Ishikawa (cell line): Measurements from ENCODE around the gene GJD3.

Experiments used
- MAX ChIP-seq: IDR thresholded peaks from 2 replicates; pipeline ENCODE4 v1.6.1; 2012
- RAD21 ChIP-seq: IDR thresholded peaks from 2 replicates; pipeline ENCODE4 v1.6.1; 2012; ENCODE audit warnings: low read depth
- REST ChIP-seq: IDR thresholded peaks from 2 replicates; pipeline ENCODE4 v1.6.1; 2012; ENCODE audit warnings: low read depth, mild to moderate bottlenecking
- TAF1 ChIP-seq: IDR thresholded peaks from 2 replicates; pipeline ENCODE4 v1.6.1; 2012; ENCODE audit warnings: low read depth, mild to moderate bottlenecking
- USF1 ChIP-seq: IDR thresholded peaks from 2 replicates; pipeline ENCODE4 v1.6.1; 2012
- ZBTB7A ChIP-seq: IDR thresholded peaks from 2 replicates; pipeline ENCODE4 v1.6.1; 2012; ENCODE audit warnings: low read depth

- TF ChIP-seq ZBTB7A: no peak
- TF ChIP-seq REST: no peak
- no peak for TF ChIP-seq TAF1
- TF ChIP-seq USF1: peak; percentile 96
- TF ChIP-seq MAX: no peak
- TF ChIP-seq RAD21: no peak
Observed at GRCh38 chr17:40322358-40323315, 41.9 kb downstream of the GJD3 start.
